MM.1S (cell line): Measurements from ENCODE around the gene AP2M1.

ENCODE experiments used
- CTCF ChIP-seq: fragments of 300-600 bp; sonication (generic); IDR thresholded peaks from 2 replicates; pipeline ENCODE4 v1.5.1; 2016; ENCODE audit warnings: antibody characterized with exemption, low read length, mixed read lengths
- EZH2 ChIP-seq: fragments of 300-600 bp; sonication (generic); optimal IDR thresholded peaks from 2 replicates; pipeline ENCODE3; 2017; ENCODE audit warnings: low read depth, mild to moderate bottlenecking, antibody characterized with exemption, low read length, mixed read lengths
- EZH2phosphoT487 ChIP-seq: fragments of 300-600 bp; sonication (generic); IDR thresholded peaks from 2 replicates; pipeline ENCODE4 v1.6.1; 2018; ENCODE audit warnings: antibody characterized with exemption, low read length

- no peak for TF ChIP-seq CTCF
- TF ChIP-seq EZH2phosphoT487: no peak
- no peak for TF ChIP-seq EZH2
Observed at GRCh38 chr3:184167786-184168185, 6.9 kb upstream of the AP2M1 start.
